Transverse colon (tissue), 4 donors: ENCODE measurements around the gene RAPGEF5.

Source experiments
- CTCF ChIP-seq, 5 experiments: fragments of 200-600 bp in 3 of 5; fragments of 450-650 bp in 2 of 5; sonication (generic) in 3 of 5; IDR thresholded peaks; 1 replicate in 2 of 5; 2 replicates in 3 of 5; pipeline ENCODE4 v1.5.1; 2016 to 2017; ENCODE audit warnings: antibody characterized with exemption in 5 of 5, inconsistent platforms in 3 of 5, mild to moderate bottlenecking in 2 of 5, moderate library complexity in 1 of 5
- POLR2A ChIP-seq: fragments of 450-650 bp; IDR thresholded peaks from one replicate; pipeline ENCODE4 v1.6.1; 2016; ENCODE audit warnings: antibody characterized with exemption, mild to moderate bottlenecking, moderate library complexity
- POLR2AphosphoS5 ChIP-seq, 3 donors: sonication (generic); formaldehyde crosslinking; IDR thresholded peaks; one replicate each; pipeline ENCODE4 v1.6.1; 2016; ENCODE audit warnings: antibody characterized with exemption in 3 of 3

GRCh38 chr7:22351329-22351692 lies 5.6 kb downstream of the RAPGEF5 start:
- TF ChIP-seq CTCF (IDR thresholded peaks at IDR 0.05) (no peak), POLR2A (no peak), POLR2AphosphoS5 (IDR thresholded peaks at IDR 0.05) (peak in 1 of 3 donors; percentile 5)
